HG03159 (cell line): Measurements from ENCODE around the gene GLB1L2.

ENCODE experiments used
- ATAC-seq: cut with Tn5 transposase; IDR thresholded peaks from one replicate; pipeline ENCODE4 v1.9.1; 2021; ENCODE audit warnings: mild to moderate bottlenecking, moderate library complexity; ENCODE audit not compliant: unreplicated experiment

GLB1L2 gene

DNA sequence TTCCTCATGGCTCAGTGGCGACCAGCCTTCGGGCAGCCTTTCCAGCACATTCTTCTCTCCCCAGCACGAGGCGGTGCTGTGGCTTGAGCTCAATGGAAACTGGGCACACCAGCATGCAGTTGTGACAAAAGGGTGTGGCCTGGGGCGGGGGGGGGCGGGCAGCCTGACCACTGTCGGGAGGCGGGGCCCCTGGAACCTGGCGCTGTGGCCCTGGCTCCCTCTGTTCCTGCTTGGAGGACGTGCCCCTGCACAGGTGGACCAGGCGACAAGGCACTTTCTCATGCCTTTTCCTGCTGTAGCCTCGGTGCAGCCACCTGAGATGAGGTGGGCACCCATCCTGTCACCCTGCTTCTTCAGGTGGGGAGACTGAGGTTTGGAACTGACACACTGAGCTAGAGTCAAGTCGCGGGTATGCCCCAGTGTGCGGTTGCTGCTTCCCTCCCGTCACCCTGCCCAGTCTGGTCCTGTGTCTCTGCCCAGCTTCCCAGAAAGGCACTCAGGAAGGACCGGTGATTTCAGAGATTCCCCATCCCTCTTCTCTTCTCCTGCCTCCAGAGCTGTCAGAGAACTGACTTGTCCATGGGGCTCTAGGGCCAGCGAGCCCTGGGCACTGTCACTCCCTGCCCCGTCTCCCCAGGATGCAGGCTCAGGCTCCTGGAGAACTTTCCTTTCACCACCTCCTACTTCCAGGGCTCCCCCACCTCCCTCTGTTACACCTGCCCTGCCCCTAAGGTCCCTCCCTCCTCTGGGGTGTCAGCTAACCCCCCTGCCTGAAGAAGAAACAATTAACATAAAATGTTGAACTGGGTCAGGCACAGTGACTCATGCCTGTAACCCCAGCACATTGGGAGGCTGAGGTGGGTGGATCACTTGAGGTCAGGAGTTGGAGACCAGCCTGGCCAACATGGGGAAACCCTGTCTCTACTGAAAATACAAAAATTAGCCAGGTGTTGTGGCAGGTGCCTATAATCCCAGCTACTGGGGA, 70.3 kb downstream of the GLB1L2 start:
- no peak for ATAC-seq

DNA sequence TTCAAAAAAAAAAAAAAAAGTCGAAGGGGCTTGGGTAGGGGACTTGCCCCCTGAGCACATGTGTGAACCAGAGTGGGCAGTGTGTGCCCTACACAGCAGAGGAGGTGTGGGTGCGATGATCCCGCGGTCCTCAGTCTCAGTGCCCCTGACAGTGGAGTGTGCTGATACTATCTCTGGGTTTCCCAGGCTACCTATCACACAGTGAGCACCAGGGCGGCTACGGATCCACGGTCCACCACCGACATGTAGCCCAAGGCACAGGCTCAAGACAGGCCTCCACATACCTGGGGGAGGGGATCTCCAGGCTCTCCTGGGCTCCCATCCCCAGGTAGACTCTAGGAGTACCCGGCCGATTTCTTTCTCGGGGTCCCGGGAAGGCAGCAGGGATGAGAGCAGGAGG, 71.1 kb downstream of the GLB1L2 start:
- no peak for ATAC-seq

DNA sequence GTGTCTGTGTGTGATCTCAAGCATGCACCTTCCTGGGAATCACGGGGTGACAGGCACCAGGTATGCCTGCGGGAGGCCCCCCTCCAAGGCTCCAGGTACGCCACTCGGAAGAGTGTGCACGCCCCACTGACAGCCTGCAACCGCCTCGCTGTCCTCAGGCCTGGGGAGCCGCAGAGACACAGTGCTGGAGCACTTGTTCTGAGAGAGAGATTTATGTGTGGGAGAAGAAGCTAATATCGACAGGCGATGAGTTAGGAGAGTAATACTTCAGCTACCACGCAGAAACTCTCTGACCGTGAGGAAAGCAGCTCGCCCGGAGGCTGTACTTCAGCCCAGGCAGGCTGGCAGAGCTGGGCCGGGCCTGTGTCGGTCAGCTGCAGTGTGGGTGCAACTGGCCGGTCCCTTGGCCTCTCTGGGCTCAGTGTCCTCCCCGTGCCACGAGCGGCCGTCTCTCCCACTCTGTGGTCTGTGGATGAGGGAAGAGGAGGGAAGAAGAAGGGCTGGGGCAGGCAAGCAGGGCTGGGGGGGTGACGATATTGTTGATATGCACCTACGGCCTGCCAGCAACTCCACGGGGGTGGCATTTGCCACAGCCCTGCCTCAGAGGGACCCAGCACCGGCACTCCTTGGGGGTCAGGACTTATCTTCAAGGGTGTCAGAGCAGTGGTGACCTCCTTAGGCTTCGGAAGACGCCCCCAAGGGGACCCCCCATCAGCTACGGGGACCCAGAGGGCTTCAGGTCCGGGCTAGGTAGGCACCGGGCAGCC, 73.0 kb downstream of the GLB1L2 start:
- no peak for ATAC-seq

DNA sequence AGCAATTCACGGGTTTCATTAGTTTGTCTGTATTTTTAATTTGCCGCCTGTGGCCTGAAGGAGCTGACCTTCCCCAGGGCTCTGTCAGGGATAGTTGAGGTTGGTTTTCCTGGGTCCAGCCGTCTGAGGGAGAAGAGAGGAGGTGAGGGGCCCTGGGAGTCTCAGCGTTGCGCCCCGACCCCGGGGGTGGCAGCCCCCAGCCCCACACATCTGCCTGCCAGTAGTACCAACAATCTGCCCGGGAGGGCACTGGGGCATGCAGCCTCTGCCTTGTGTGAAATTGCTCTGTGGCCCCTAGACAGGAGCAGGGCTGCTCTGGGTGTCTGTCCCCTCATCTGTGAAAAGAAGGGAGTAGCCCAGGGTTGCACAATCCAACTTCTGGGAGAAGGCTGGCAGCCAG, 73.6 kb downstream of the GLB1L2 start:
- no peak for ATAC-seq

DNA sequence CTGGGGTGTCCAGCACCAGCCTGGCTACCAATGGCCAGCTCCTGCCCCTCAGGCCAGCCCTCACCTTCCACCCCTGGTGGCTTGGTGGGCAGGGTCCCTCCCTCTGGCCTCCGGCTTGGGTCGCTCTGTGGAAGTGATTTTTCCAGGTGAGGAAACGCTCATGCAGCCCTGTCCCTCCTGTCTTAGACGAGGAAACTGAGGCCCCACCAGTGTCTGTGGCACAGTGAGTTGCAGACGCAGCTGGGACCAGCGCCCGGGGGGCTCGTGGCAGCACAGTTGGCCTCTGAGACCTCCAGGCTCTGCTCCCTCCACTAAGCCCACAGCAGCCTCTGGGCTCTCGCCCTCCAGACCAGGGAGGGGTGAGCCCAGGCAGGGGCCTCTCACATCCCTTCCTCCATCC, 74.1 kb downstream of the GLB1L2 start:
- ATAC-seq = no peak

DNA sequence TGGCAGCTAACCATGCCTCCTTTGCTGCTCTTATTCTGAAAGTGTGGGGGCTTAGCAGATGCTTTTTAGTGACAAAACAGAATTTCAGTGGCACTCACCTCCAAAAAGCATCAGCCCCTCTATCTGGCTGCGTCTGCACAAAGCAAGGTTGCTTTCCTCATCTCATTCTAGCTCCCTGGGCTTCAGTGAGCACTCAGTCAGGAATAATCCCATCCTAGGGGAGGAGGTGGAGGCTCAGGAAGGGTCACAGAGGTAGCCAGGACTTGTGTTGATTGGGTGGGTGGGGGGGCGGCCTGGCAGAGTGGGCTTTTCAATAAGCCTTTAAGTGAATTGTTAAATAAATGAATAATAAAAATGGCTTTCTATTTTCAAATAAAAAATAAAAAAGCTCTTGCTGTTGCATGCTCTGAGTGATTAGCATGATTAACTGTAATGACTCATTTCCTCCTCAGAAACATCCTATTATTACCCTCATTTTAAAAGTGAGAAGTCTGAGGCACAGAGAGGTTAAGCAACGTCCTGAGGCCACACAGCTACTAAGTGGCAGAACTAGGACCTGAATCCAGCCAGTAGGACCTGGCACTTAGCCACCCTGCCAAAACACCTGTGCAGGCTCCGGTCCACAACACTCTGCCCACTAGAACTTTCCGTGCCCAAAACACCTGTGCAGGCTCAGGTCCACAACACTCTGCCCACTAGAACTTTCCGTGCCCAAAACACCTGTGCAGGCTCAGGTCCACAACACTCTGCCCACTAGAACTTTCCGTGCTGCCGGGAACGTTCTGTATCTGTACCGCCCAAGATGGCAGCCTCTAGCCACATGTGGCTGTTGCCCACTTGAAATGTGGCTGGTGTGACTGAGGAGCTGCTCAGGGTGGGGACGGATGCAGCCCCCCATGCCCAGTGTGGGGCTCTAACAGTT, 74.7 kb downstream of the GLB1L2 start:
- ATAC-seq = no peak

DNA sequence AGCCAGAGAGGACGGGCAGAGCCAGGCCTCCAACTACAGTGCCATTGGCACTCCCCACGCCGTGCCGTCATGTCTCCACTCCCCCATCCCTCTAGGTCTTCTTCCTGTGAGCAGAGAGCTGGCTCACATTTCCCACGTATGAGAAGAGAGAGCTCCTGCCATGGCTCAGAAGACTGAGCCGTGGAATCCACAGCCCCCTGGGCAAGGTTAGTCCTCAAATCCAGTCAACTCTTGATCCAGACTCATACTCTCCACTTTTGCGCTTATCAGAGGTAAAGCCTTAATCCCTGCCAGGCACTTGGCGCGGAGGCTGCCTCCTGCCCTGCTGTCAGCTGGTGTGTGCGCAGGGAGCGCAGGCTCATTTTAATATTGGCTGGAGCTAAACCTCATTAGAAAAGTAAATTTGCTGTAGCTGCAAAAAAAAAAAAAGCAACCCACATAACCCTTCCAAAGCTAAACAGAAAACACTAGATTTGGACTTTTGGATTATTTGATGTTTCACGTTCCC, 75.6 kb downstream of the GLB1L2 start:
- no peak for ATAC-seq

DNA sequence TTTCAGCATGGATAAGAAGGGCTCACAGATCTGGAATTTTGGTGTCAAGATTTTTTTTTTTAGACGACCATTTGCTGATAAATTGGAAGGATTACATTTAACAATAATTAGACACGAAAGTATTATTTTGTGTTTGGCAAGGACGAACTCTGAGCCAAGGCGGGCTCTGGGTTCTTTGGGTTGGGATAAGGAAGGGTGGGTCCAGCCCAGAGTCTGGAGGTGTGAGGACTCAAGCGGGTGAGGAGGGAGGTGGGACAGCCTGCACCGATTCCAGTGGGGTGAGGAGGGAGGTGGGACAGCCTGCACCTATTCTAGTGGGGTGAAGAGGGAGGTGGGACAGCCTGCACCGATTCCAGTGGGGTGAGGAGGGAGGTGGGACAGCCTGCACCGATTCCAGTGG, 76.1 kb downstream of the GLB1L2 start:
- no peak for ATAC-seq

DNA sequence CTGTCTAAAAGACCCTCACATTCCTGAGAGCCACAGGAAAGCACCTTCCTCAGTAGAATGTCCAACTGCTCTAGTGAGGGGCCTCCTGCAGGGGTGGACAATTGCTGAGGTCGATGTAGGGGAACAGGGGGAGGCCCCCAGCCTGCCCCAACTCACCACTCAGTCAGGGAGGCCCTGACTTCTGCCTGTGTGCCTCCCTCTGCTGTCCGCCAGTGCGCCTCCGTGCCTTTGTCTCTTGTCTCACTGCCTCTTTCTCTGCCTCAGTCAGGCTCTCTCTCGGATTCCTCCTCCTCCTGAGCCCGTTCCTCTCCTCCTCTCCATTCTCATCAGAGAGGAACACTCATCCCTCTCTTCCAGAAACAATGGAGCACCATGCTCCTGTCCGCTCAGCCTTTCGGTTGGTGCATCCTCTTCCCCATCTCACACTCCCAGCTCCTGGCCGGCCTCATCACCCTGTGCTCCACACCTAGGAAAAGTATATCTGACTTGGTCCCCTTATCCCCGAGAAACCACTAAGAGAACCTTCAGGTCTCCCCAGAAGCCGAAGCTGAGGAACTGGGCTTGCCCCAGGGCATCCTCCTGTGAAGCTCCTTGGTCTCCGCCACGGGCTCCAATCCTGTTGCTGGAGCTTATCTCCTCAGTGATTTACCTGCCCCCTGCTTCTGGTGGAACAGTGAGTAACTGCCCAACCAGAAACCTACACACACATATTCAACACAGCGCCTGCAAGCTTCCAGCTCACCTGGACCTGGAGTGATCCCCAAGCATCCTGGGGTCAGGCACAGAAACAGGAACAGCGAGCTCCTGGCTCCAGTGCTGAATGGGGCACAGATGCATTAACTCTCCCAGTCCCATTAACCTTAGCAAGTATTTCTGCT, 78.0 kb downstream of the GLB1L2 start:
- ATAC-seq = no peak

DNA sequence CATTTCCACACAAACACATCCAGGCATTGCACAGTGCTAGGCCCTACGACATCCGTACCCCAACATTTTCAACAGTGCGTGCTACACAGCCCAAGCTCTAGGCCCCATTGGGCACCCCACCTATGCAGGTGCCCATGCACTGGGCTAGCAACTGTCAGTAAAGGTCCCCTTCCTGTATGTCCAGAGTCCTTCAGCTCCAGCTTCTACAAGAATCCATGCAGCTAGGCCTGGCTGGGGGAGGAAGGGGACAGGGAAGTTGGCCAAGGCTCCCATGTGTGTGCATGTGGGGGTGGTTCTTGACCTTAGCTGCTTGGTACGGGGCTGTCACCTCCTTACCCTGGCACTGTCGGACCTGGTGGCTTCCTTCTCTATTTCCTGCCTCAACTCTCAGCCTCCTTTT, 79.0 kb downstream of the GLB1L2 start:
- ATAC-seq = no peak

DNA sequence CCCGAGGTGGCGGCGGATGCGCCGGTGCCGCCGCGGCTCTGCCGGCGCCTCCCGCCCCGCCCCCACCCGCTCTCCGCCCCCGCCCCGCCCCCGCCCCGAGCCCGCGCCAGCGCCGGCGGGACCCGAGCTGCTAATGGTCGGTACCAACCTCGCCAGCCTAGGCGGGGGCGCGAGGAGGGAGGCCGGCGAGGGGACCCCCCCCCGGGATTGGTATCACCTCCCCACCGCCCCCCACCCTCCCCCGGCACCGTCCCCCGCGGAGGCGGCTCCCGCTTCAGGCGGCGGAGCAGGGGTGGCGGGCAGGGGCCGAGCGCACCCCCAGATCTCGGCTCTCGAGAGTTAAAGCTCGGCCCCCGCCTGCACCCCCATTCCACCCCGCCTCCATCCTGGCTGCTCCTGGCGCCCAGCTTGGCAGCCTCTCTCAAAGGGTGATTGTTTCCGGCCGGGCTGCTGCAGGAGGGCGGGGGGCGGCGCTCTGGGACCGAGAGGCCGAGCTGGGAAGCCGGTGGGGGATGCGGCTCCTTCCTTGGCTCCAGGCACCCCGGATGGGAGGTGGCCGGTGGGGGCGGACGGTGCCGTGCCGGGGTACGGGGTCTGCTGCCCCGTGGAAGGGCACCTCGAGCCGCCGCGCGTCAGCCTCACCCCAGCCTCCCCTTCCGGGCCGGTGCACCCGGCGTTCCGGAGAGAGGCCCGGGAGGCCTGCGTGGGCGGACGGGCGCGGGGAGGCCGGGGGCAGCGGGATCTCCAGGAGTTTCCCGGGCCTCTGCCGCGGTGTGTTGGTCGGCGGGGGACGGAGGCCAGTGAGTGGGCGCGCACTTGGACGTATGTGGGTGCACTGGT, 80.6 kb downstream of the GLB1L2 start, which contains the start of gene B3GAT1:
Gene B3GAT1 (minus strand): TSS at position 40 of the 840 bp plus-strand sequence. CDS start 24,583 bp downstream, outside the sequence.
- ATAC-seq = no peak

DNA sequence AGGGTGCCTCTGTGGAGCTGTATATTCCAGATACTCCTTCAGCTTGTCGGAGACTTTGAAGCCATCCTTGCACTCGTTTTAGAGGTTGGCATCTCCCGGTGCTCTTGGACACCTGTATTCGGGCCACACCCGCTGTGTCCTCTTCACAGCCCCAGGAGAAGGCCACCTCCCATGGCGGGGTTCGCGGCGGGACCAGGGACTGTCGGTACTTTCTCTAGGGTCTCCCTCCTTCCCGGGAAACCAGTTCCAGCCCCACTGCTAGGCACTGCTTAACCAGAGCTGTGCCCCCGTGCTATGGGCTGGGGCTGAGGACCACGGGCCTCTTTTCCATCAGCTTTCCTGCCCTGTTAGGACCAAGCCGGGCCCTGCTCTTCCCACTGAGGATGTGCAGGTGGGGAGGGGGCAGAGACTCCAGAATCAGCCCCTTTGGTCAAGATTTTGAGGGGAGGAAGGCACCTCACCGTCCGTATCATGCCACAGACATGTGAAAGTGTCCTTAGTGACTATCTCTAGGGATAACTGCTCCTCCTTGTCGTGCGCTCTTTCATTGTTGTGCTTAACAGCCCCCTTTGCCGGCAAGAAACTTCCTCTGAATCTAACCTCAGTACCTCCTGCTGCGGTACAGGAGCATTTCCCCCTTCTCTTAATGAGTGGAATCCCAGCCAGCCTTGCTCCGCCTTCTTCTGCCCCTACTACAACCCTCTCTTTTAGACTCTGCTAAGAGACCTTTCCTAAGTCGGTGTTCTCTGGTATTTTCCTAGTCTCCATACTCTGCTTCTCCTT, 81.4 kb downstream of the GLB1L2 start:
- no peak for ATAC-seq

DNA sequence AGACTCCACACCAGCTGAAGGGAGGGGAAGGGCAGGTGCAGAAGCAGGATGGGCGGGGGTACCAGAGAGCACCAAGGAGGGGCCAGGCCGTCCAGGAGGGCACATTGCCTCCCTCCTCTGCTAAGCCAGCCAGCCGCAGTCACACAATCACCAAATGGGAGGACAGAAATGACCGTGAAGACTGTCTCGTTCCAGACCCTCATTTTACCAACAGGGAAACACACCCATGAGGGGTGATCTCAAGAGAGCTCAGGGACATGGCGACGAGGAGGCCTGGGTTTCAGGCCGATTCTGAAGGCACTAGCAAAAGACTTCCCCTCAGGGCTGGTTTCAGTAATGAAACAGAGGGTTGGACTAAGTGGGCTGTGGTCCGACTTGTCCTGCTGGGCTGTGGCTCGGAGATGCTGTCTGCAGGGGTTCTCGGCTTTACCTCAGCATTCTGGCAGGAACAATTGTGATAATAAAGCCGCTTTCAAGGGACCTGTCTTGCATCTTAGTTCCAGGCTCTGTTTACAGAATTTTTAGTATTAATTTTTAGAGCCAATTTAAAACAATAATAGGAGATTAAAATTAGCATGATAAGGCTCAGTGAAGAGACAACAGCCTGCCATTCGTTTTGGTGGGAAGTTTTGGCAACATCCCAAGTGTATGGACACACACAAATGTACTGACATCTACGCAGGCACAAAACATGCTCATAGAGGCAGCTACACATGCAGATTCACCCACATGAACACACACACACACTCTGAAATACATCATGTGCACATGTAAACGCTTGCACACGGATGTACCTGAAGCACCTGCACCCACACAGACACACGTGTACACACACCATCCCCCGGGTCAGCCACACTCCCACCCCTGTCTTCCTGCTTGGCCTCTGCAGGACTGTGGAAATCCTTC, 82.3 kb downstream of the GLB1L2 start:
- no peak for ATAC-seq

DNA sequence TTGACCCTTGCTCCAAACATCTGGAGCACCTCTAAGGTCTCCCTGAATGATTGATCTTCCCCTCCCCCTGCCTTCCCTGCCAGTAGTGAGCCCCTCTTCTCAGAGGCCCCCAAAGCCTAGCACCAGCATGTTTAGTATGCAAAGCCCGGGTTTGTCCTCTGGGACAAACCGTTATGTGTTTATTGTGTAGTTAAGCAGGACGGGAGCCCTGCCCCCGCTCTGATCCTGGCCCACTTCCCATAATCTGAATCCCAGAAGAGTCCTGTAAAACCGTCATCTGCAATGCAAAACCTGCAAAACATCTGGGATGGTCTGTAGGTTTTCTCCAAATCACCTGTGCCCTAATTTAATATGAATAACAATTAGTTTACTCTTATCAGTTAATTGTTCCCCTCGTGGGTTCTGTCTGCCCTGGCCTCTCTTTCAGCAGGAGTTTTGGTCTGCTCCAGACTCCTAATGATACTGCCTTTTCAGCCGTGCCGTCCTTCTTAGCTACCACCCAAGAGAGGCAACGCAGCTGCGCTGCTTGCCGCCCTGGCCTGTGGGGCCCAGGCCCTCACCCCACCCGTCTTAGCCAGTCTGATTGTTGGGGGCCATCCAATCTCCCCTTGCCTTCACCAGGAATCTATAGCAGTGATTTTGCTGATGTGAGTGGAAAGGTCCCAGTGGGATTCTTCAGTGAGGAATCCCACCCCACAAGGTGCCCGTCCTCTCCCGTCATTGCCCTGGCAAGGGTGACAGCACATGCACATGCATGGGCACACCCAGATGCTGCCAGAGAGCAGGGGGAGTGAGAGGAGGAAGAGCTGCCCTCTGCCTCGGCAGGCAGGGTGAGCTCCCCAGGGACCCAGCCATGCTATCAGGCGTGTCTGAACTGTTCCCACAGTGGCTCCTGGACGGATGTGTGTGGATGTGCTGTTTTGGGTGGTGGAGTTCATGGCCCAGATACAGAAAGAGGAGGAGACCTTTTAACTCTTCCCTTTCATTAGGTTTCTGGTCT, 83.3 kb downstream of the GLB1L2 start:
- no peak for ATAC-seq

DNA sequence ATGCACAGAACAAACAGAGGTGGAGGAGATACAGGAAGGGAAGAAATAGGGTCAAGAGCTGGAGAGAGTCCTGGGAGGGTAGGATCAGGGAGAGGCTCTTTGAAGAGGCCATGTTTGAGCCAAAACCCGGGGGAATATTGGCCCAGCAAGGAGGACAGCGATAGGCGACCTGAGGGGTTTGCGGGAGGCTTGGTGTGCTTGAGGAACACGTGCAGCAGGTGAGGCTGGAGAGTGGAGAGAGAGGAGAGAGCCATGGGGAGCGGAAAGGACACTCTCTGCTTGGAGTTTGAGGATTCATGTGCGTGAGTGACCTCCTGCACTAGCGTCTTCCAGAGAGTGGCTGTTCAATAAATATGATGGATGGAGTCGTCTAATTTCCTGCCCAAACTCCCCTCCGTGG, 84.9 kb downstream of the GLB1L2 start:
- ATAC-seq = no peak
